ENCODE measurements around the gene MRPS18A.

DNA sequence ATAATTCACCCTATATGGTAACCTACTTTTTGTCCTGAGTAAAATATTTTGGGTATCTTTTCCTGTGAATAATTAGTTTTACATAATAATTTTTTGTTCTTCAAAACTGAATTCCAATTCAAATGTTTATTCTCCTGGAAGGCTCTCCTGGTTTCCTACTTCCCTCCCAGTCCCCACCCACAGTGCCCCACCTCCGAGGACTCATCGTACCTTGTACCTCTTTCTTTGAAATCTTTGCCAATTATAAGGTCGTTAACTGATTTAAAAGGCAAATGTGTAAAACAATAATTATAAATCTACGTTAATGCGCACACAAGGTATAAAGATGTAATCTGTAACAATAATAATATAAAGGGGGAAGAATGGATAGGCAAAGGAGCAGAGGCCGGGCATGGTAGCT, 41.9 kb upstream of the MRPS18A start:
- TF ChIP-seq, protein P1, sequence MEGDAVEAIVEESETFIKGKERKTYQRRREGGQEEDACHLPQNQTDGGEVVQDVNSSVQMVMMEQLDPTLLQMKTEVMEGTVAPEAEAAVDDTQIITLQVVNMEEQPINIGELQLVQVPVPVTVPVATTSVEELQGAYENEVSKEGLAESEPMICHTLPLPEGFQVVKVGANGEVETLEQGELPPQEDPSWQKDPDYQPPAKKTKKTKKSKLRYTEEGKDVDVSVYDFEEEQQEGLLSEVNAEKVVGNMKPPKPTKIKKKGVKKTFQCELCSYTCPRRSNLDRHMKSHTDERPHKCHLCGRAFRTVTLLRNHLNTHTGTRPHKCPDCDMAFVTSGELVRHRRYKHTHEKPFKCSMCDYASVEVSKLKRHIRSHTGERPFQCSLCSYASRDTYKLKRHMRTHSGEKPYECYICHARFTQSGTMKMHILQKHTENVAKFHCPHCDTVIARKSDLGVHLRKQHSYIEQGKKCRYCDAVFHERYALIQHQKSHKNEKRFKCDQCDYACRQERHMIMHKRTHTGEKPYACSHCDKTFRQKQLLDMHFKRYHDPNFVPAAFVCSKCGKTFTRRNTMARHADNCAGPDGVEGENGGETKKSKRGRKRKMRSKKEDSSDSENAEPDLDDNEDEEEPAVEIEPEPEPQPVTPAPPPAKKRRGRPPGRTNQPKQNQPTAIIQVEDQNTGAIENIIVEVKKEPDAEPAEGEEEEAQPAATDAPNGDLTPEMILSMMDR (IDR thresholded peaks at IDR 0.05) = no peak
- TF ChIP-seq EP300 (IDR thresholded peaks at IDR 0.05) (no peak), POLR2A (IDR thresholded peaks at IDR 0.05) (no peak)

Measured in tibial nerve (tissue), 4 donors.